WTC11 (cell line): ENCODE results near the gene LTBP1. TPM values are rescaled to one million over a fixed set of nuclear protein-coding genes. Genes with fewer than 3 reads are reported as not detected.
"Not testable (repeated sequence)": the region's sequence is repeated elsewhere in the genome, so short reads cannot be mapped to it uniquely, and the experiment has no call there.

Source experiments
- ATAC-seq: fragments of 200-7000 bp; cut with Tn5 transposase; 2 replicates; pipeline ENCODE4 v1.10.0; 2021; ENCODE audit warnings: mild to moderate bottlenecking, moderate library complexity
- CTCF ChIA-PET: fragments of 300-600 bp; sonication (Branson Sonifier 250); formaldehyde crosslinking; loops from one replicate; lab custom pipeline; 2021; ENCODE audit warnings: antibody characterized with exemption; lab: Charles Lee
- POLR2A ChIA-PET: fragments of 350-600 bp; sonication (Branson Sonifier 250); formaldehyde crosslinking; loops from one replicate; lab custom pipeline; 2021; ENCODE audit warnings: antibody characterized with exemption; lab: Charles Lee
- DNase-seq: peaks from one replicate; pipeline ENCODE4 v3.0.0; 2021; ENCODE audit warnings: low spot score
- H3K27ac Mint-ChIP-seq: 2 replicates; pipeline ENCODE4 v1.8.0; 2021; ENCODE audit warnings: mixed read lengths
- H3K27me3 Mint-ChIP-seq: 2 replicates; pipeline ENCODE4 v1.8.0; 2021; ENCODE audit warnings: low read depth, mild to moderate bottlenecking, moderate library complexity, mixed read lengths
- H3K36me3 Mint-ChIP-seq: 2 replicates; pipeline ENCODE4 v1.8.0; 2021; ENCODE audit warnings: mixed read lengths
- H3K4me1 Mint-ChIP-seq: 2 replicates; pipeline ENCODE4 v1.8.0; 2022; ENCODE audit warnings: mixed read lengths
- H3K4me3 Mint-ChIP-seq: 2 replicates; pipeline ENCODE4 v1.8.0; 2021; ENCODE audit warnings: mild to moderate bottlenecking, moderate library complexity, mixed read lengths
- H3K9me3 Mint-ChIP-seq: 2 replicates; pipeline ENCODE4 v1.8.0; 2021; ENCODE audit warnings: mixed read lengths
- CREM ChIP-seq: sonication (generic); formaldehyde crosslinking; IDR thresholded peaks from 2 replicates; pipeline ENCODE4 v1.8.1; 2022; ENCODE audit warnings: mild to moderate bottlenecking, missing genetic modification reagents, moderate library complexity
- FOXP1 ChIP-seq: sonication (generic); formaldehyde crosslinking; IDR thresholded peaks from 2 replicates; pipeline ENCODE4 v1.8.0; 2022; ENCODE audit warnings: missing genetic modification reagents, mild to moderate bottlenecking, moderate library complexity, borderline replicate concordance
- IRF1 ChIP-seq: sonication (generic); formaldehyde crosslinking; IDR thresholded peaks from 2 replicates; pipeline ENCODE4 v1.8.0; 2023; ENCODE audit warnings: missing genetic modification reagents
- IRF2 ChIP-seq: sonication (generic); formaldehyde crosslinking; IDR thresholded peaks from 2 replicates; pipeline ENCODE4 v1.8.0; 2022; ENCODE audit warnings: low read depth, missing genetic modification reagents, borderline replicate concordance
- NFE2L1 ChIP-seq: sonication (generic); formaldehyde crosslinking; IDR thresholded peaks from 2 replicates; pipeline ENCODE4 v1.8.1; 2023; ENCODE audit warnings: missing genetic modification reagents
- NFYB ChIP-seq: sonication (generic); formaldehyde crosslinking; conservative IDR thresholded peaks from 2 replicates; pipeline ENCODE4 v1.8.0; 2022; ENCODE audit warnings: low read depth, missing genetic modification reagents
- NR2C2 ChIP-seq: sonication (generic); formaldehyde crosslinking; IDR thresholded peaks from 2 replicates; pipeline ENCODE4 v1.8.0; 2022; ENCODE audit warnings: mild to moderate bottlenecking, missing genetic modification reagents
- NR3C1 ChIP-seq: sonication (generic); formaldehyde crosslinking; conservative IDR thresholded peaks from 2 replicates; pipeline ENCODE4 v1.8.1; 2023; ENCODE audit warnings: low read depth, mild to moderate bottlenecking, missing genetic modification reagents
- OVOL2 ChIP-seq: fragments of 250-450 bp; sonication (Bioruptor Pico); IDR thresholded peaks from 2 replicates; pipeline ENCODE4 v1.9.0; 2021; ENCODE audit warnings: mild to moderate bottlenecking, borderline replicate concordance
- TEAD1 ChIP-seq: sonication (generic); formaldehyde crosslinking; IDR thresholded peaks from 2 replicates; pipeline ENCODE4 v1.8.0; 2022; ENCODE audit warnings: mild to moderate bottlenecking, missing genetic modification reagents
- TEAD4 ChIP-seq: sonication (generic); formaldehyde crosslinking; IDR thresholded peaks from 2 replicates; pipeline ENCODE4 v1.8.0; 2022; ENCODE audit warnings: mild to moderate bottlenecking, missing genetic modification reagents
- ZBTB21 ChIP-seq: sonication (generic); formaldehyde crosslinking; IDR thresholded peaks from 2 replicates; pipeline ENCODE4 v1.8.1; 2023; ENCODE audit warnings: mild to moderate bottlenecking, missing genetic modification reagents, borderline replicate concordance
- ZNF317 ChIP-seq: sonication (generic); formaldehyde crosslinking; IDR thresholded peaks from 2 replicates; pipeline ENCODE4 v1.8.1; 2023; ENCODE audit warnings: low read depth, mild to moderate bottlenecking, moderate library complexity, missing genetic modification reagents, borderline replicate concordance
- ZNF396 ChIP-seq: fragments of 250-450 bp; sonication (Bioruptor Pico); IDR thresholded peaks from 2 replicates; pipeline ENCODE4 v1.8.0; 2021; ENCODE audit warnings: mild to moderate bottlenecking, moderate library complexity, borderline replicate concordance
- total RNA-seq: library from RNA; stranded (reverse); gene quantifications from 3 replicates; pipeline ENCODE4 v1.2.3, GENCODE V29; 2021
- TF ChIP-seq, protein P1 (sequence below): sonication (generic); formaldehyde crosslinking; conservative IDR thresholded peaks from 2 replicates; pipeline ENCODE4 v1.8.1; 2023; ENCODE audit warnings: mild to moderate bottlenecking, low read depth, missing genetic modification reagents, moderate library complexity
- TF ChIP-seq, protein P2 (sequence below): sonication (generic); formaldehyde crosslinking; IDR thresholded peaks from 2 replicates; pipeline ENCODE4 v1.8.0; 2022; ENCODE audit warnings: mild to moderate bottlenecking, missing genetic modification reagents
- TF ChIP-seq, protein P3 (sequence below): fragments of 200-600 bp; IDR thresholded peaks from 2 replicates; pipeline ENCODE4 v1.8.0; 2022; ENCODE audit warnings: antibody characterized with exemption

LTBP1 gene
- total RNA-seq, 1 experiment from 2014 or later = 33.6 TPM

DNA sequence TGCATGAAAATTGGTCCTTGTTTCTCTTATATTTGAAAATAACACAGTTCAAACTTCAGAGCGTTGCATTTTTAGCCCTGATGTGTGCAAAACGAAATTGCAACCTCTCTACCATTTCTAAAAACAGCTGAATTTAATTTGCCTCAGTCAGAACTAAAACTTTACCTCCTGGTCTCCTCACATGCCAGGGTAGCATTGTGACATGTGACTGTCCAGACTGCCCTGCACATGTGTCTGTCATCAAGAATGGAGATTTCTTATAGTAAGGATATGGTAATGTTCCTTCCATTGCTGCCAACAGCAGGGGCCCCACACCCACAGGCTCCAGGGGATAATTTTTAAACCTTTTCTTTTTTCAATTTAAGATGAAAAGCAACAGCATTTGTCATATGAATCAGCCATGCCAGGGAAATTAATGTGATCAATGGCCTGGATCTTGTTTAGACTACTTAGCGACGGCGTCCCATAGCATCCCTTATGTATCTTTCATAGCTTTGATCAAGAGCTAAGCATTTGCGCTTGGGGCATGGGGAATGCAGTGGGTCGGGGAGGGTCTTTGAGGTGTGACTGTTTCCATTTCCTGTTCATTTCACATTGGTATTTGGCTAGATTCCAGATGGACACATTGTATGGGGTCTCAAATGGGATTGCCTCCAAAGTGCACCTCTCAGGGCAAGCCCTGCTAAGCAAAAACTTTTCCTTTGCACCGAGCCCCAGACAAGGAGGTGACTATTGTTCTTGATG lies 437.3 kb downstream of the LTBP1 start:
- no peak for TF ChIP-seq NR3C1 (CRISPR knock-in tag)
- no peak for TF ChIP-seq NFYB (CRISPR knock-in tag)
- TF ChIP-seq IRF2 (CRISPR knock-in tag) = no peak
- TF ChIP-seq, protein P1, sequence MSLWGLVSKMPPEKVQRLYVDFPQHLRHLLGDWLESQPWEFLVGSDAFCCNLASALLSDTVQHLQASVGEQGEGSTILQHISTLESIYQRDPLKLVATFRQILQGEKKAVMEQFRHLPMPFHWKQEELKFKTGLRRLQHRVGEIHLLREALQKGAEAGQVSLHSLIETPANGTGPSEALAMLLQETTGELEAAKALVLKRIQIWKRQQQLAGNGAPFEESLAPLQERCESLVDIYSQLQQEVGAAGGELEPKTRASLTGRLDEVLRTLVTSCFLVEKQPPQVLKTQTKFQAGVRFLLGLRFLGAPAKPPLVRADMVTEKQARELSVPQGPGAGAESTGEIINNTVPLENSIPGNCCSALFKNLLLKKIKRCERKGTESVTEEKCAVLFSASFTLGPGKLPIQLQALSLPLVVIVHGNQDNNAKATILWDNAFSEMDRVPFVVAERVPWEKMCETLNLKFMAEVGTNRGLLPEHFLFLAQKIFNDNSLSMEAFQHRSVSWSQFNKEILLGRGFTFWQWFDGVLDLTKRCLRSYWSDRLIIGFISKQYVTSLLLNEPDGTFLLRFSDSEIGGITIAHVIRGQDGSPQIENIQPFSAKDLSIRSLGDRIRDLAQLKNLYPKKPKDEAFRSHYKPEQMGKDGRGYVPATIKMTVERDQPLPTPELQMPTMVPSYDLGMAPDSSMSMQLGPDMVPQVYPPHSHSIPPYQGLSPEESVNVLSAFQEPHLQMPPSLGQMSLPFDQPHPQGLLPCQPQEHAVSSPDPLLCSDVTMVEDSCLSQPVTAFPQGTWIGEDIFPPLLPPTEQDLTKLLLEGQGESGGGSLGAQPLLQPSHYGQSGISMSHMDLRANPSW (CRISPR knock-in tag) = no peak
- TF ChIP-seq, protein P2, sequence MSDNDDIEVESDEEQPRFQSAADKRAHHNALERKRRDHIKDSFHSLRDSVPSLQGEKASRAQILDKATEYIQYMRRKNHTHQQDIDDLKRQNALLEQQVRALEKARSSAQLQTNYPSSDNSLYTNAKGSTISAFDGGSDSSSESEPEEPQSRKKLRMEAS (CRISPR knock-in tag) = no peak
- no peak for TF ChIP-seq NR2C2 (CRISPR knock-in tag)
- H3K36me3 Mint-ChIP-seq = no peaks in the 10 kb centered on the region; the same call in 1 of the 2 replicates
- H3K9me3 Mint-ChIP-seq = no peaks in the 10 kb centered on the region
- H3K4me3 Mint-ChIP-seq = no peak overlapping the region
- H3K27ac Mint-ChIP-seq = no peak overlapping the region
- ChIA-PET CTCF (interaction anchor here (1.2 to 1.4 kb wide), 3 partner anchors 12 to 29 kb away, joined by 3 to 4 read pairs (median 3); no protein-coding TSS in a partner anchor), POLR2A (no interaction called here)
- peaks cover 15% of the 10 kb centered on the region for H3K4me1 Mint-ChIP-seq
- no peak for ATAC-seq
- H3K27me3 Mint-ChIP-seq = no peaks in the 10 kb centered on the region
- no peak for DNase-seq

DNA sequence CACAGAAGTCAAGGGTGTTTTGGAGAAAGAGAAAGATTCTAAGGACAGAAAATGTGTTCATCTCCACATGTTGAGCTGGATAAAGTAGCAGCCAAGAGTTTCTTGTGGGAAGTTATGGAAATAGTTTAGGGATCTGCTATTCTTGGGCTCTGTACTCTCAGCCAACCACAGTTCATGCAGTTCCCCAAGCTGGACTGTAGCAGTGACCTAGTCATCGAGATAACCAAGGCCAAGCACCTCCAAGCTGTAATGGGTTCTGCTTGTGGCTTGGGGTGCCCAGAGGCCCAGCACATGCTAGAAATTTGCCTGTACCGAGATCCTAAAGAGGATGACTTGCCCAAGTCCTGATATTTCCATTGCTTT lies 437.8 kb downstream of the LTBP1 start:
- peaks cover 10% of the 10 kb centered on the region for H3K4me1 Mint-ChIP-seq
- H3K4me3 Mint-ChIP-seq = no peak overlapping the region
- no peak for TF ChIP-seq NFE2L1
- TF ChIP-seq ZNF317 (CRISPR knock-in tag) = no peak
- ChIA-PET CTCF (interaction anchor here (1.2 to 1.4 kb wide), 2 partner anchors 11 to 29 kb away, joined by 3 read pairs; no protein-coding TSS in a partner anchor), POLR2A (no interaction called here)
- H3K27ac Mint-ChIP-seq = no peak overlapping the region
- no peaks in the 10 kb centered on the region for H3K27me3 Mint-ChIP-seq
- no peaks in the 10 kb centered on the region for H3K9me3 Mint-ChIP-seq
- no peaks in the 10 kb centered on the region; the same call in 1 of the 2 replicates for H3K36me3 Mint-ChIP-seq
- DNase-seq (no peak), ATAC-seq (no peak)

DNA sequence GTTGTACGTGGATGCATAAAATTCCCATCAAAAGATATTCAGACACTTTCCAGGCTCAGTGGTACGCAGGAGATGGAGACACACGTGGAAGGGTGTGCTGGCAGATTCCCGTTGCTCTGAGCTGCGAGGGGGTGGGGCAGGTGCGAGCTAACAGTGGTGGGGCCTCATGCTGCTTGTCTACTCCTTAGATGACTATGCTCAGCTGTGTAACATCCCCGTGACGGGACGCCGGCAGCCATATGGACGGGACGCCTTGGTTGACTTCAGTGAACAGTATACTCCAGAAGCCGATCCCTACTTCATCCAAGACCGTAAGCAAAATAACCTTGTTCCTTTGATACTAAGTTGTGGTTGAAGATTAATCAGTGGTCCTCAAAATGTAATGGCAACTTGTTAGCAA lies 442.2 kb downstream of the LTBP1 start:
- Mint-ChIP-seq H3K4me1 (peaks cover 6% of the 10 kb centered on the region), H3K4me3 (no peak overlapping the region), H3K27ac (no peak overlapping the region), H3K36me3 (no peaks in the 10 kb centered on the region; the same call in none of the 2 replicates), H3K9me3 (no peaks in the 10 kb centered on the region), H3K27me3 (no peaks in the 10 kb centered on the region)
- ATAC-seq (no peak), DNase-seq (no peak)
- TF ChIP-seq, protein P3, sequence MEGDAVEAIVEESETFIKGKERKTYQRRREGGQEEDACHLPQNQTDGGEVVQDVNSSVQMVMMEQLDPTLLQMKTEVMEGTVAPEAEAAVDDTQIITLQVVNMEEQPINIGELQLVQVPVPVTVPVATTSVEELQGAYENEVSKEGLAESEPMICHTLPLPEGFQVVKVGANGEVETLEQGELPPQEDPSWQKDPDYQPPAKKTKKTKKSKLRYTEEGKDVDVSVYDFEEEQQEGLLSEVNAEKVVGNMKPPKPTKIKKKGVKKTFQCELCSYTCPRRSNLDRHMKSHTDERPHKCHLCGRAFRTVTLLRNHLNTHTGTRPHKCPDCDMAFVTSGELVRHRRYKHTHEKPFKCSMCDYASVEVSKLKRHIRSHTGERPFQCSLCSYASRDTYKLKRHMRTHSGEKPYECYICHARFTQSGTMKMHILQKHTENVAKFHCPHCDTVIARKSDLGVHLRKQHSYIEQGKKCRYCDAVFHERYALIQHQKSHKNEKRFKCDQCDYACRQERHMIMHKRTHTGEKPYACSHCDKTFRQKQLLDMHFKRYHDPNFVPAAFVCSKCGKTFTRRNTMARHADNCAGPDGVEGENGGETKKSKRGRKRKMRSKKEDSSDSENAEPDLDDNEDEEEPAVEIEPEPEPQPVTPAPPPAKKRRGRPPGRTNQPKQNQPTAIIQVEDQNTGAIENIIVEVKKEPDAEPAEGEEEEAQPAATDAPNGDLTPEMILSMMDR = no peak
- TF ChIP-seq TEAD1 (CRISPR knock-in tag) = no peak
- no peak for TF ChIP-seq TEAD4
- no peak for TF ChIP-seq FOXP1
- no peak for TF ChIP-seq ZBTB21 (CRISPR knock-in tag)
- no peak for TF ChIP-seq ZNF396 (CRISPR knock-in tag)
- TF ChIP-seq, protein P2 (CRISPR knock-in tag) = no peak
- TF ChIP-seq IRF1 (CRISPR knock-in tag) = no peak
- TF ChIP-seq, protein P1 (CRISPR knock-in tag) = no peak
- TF ChIP-seq OVOL2 (CRISPR knock-in tag) = no peak
- no peak for TF ChIP-seq CREM (CRISPR knock-in tag)
- CTCF ChIA-PET = interaction anchor here (1.4 kb wide), 1 partner anchor 52 kb away, joined by 4 read pairs; no protein-coding TSS in a partner anchor
- POLR2A ChIA-PET = no interaction called here

GRCh38 chr2:33389695-33390094 lies 442.9 kb downstream of the LTBP1 start:
- CTCF ChIA-PET, H3K4me3 Mint-ChIP-seq, POLR2A ChIA-PET, H3K9me3 Mint-ChIP-seq, H3K27ac Mint-ChIP-seq, H3K36me3 Mint-ChIP-seq, H3K4me1 Mint-ChIP-seq, H3K27me3 Mint-ChIP-seq, DNase-seq, ATAC-seq: not testable (repeated sequence)
